ENCODE results near the gene PFDN5. TPM values are rescaled to one million over a fixed set of nuclear protein-coding genes. Genes with fewer than 3 reads are reported as not detected.
A peak's percentile ranks its signal among the peaks of the same experiment; 100 is the strongest.

Gene PFDN5
- total and polyA plus RNA-seq, 9 of the 15 experiments (the other 6 are each of a cell fraction or from before 2014, with no cell fraction given) = 361 to 1,636 (median 742) TPM

GRCh38 chr12:53299101-53299453 lies 3.7 kb downstream of the PFDN5 start (continued):
- TF ChIP-seq CUX1 (CRISPR knock-in tag; IDR thresholded peaks at IDR 0.05) (no peak), ZBTB5 (IDR thresholded peaks at IDR 0.05) (no peak), GABPB1 (CRISPR knock-in tag; IDR thresholded peaks at IDR 0.05) (peak; percentile 64; the same call in 1 of the 2 replicates), NFE2 (IDR thresholded peaks at IDR 0.05; ENCODE audit: low read depth) (peak; percentile 75), ZNF445 (CRISPR knock-in tag; IDR thresholded peaks at IDR 0.05; ENCODE audit: low read depth) (no peak), ZNF561 (CRISPR knock-in tag; conservative IDR thresholded peaks at IDR 0.05) (no peak), CHD4 (IDR thresholded peaks at IDR 0.05; ENCODE audit: insufficient read depth, insufficient replicate concordance, low read depth, low read length, poor library complexity, severe bottlenecking) (no peak), SP1 (CRISPR knock-in tag; IDR thresholded peaks at IDR 0.05) (no peak), HEY1 (CRISPR knock-in tag; IDR thresholded peaks at IDR 0.05; ENCODE audit: borderline replicate concordance) (peak; percentile 47; the same call in 1 of the 2 replicates), NFYB (IDR thresholded peaks at IDR 0.05; ENCODE audit: extremely low read depth, insufficient read length) (no peak), AFF4 (CRISPR knock-in tag; IDR thresholded peaks at IDR 0.05) (no peak), SAFB (IDR thresholded peaks at IDR 0.05; ENCODE audit: borderline replicate concordance, low read depth, low read length) (no peak), ETV5 (CRISPR knock-in tag; IDR thresholded peaks at IDR 0.05; ENCODE audit: low read depth) (no peak), ZNF41 (CRISPR knock-in tag; conservative IDR thresholded peaks at IDR 0.05) (no peak), SREBF2 (CRISPR knock-in tag; IDR thresholded peaks at IDR 0.05) (no peak), LCOR (CRISPR knock-in tag; IDR thresholded peaks at IDR 0.05) (0 out of 2 replicates have a peak, but pooled peaks have one; percentile 48), DPF2 (IDR thresholded peaks at IDR 0.05) (peak; percentile 76), CREM (IDR thresholded peaks at IDR 0.05; ENCODE audit: low read depth) (peak; percentile 56), NR1H2 (CRISPR knock-in tag; IDR thresholded peaks at IDR 0.05) (no peak)

Data from K562 (cell line).